Loucy (cell line): ENCODE measurements around the gene KRTAP4-5.
"Not testable (repeated sequence)": the region's sequence is repeated elsewhere in the genome, so short reads cannot be mapped to it uniquely, and the experiment has no call there.

Source experiments
- H2AFZ ChIP-seq: fragments of 200-600 bp; sonication (generic); 2 replicates; pipeline ENCODE4 v1.6.0; 2016; ENCODE audit warnings: antibody characterized with exemption, mild to moderate bottlenecking, low read length, moderate library complexity
- H3F3A ChIP-seq: fragments of 200-600 bp; 2 replicates; pipeline ENCODE4 v1.6.0; 2016; ENCODE audit warnings: antibody characterized with exemption, low read depth, mild to moderate bottlenecking
- H3K27me3 ChIP-seq: fragments of 200-600 bp; sonication (generic); 2 replicates; pipeline ENCODE4 v1.6.1; 2014; ENCODE audit warnings: low read length, mild to moderate bottlenecking; ENCODE audit not compliant: insufficient read depth, poor library complexity, severe bottlenecking
- H3K36me3 ChIP-seq: fragments of 200-600 bp; sonication (generic); 2 replicates; pipeline ENCODE4 v1.6.1; 2016; ENCODE audit warnings: low read length; ENCODE audit not compliant: insufficient read depth
- H3K4me1 ChIP-seq: fragments of 200-600 bp; sonication (generic); 2 replicates; pipeline ENCODE4 v1.5.1; 2014; ENCODE audit warnings: low read length, mild to moderate bottlenecking; ENCODE audit not compliant: insufficient read depth, poor library complexity, severe bottlenecking
- H3K4me2 ChIP-seq: fragments of 200-600 bp; sonication (generic); 2 replicates; pipeline ENCODE4 v1.6.0; 2014; ENCODE audit warnings: antibody characterized with exemption, low read length, low read depth, mild to moderate bottlenecking; ENCODE audit not compliant: poor library complexity, severe bottlenecking
- H3K4me3 ChIP-seq: fragments of 200-600 bp; sonication (generic); 2 replicates; pipeline ENCODE4 v1.5.1; 2014; ENCODE audit warnings: low read length, mild to moderate bottlenecking, mixed read lengths; ENCODE audit not compliant: poor library complexity, severe bottlenecking
- H3K79me2 ChIP-seq: fragments of 200-600 bp; sonication (generic); 2 replicates; pipeline ENCODE4 v1.6.1; 2014; ENCODE audit warnings: low read length; ENCODE audit not compliant: insufficient read depth
- H3K9ac ChIP-seq: fragments of 200-600 bp; sonication (generic); 2 replicates; pipeline ENCODE4 v1.6.0; 2014; ENCODE audit warnings: mild to moderate bottlenecking, low read depth, low read length, moderate library complexity; ENCODE audit not compliant: poor library complexity, severe bottlenecking
- H3K9me2 ChIP-seq: fragments of 200-600 bp; sonication (generic); replicated peaks from 2 replicates; pipeline ENCODE4 v1.6.1; 2016; ENCODE audit warnings: low read depth, low read length, mixed read lengths
- H3K9me3 ChIP-seq: fragments of 200-600 bp; sonication (generic); 2 replicates; pipeline ENCODE4 v1.6.1; 2014; ENCODE audit warnings: mild to moderate bottlenecking, antibody characterized with exemption, low read length, low read depth; ENCODE audit not compliant: insufficient read depth
- H4K20me1 ChIP-seq: fragments of 200-600 bp; sonication (generic); 2 replicates; pipeline ENCODE4 v1.6.0; 2014; ENCODE audit warnings: antibody characterized with exemption, low read length, mild to moderate bottlenecking; ENCODE audit not compliant: insufficient read depth, poor library complexity, severe bottlenecking
- CTCF ChIP-seq: fragments of 200-600 bp; sonication (generic); conservative IDR thresholded peaks from 2 replicates; pipeline ENCODE4 v1.5.1; 2014; ENCODE audit warnings: mild to moderate bottlenecking, antibody characterized with exemption, low read length
- EZH2phosphoT487 ChIP-seq: fragments of 200-600 bp; IDR thresholded peaks from 2 replicates; pipeline ENCODE4 v1.6.1; 2018; ENCODE audit warnings: antibody characterized with exemption, mild to moderate bottlenecking, moderate library complexity, borderline replicate concordance

The KRTAP4-5 gene

DNA sequence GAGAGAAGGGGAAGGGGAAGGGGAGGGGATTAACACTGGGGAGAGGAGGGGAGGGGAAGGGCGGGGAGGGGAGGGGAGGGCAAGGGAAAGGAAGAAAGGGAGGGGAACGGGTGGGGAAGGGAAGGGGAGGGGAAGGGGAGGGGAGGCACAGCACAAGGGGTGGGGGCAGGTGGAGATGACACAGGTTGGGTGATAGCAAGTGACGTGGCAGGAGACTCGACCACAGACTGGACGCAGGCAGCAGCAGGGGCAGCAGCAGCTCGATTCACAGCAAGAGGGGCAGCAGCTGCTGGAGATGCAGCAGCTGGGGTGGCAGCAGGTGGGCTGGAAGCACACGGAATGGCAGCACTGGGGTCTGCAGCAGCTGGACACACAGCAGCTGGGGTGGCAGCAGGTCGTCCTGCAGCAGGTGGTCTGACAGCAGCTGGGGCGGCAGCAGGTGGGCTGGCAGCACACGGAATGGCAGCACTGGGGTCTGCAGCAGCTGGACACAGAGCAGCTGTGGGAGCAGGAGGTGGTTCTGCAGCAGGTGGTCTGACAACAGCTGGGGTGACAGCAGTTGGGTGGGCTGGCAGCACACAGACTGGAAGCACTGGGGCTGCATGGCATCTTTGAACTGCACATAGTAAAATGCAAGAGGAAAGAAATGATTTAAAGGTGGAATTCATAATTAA is 47.9 kb downstream of the KRTAP4-5 start, which contains the start of gene KRTAP4-16:
KRTAP4-16 (minus strand) TSS at position 624 of the 674 bp plus-strand sequence; CDS start at position 624, 0 bp downstream.
- no peaks in the 10 kb centered on the region for H3K27me3 ChIP-seq
- no peaks in the 10 kb centered on the region for H3K36me3 ChIP-seq

DNA sequence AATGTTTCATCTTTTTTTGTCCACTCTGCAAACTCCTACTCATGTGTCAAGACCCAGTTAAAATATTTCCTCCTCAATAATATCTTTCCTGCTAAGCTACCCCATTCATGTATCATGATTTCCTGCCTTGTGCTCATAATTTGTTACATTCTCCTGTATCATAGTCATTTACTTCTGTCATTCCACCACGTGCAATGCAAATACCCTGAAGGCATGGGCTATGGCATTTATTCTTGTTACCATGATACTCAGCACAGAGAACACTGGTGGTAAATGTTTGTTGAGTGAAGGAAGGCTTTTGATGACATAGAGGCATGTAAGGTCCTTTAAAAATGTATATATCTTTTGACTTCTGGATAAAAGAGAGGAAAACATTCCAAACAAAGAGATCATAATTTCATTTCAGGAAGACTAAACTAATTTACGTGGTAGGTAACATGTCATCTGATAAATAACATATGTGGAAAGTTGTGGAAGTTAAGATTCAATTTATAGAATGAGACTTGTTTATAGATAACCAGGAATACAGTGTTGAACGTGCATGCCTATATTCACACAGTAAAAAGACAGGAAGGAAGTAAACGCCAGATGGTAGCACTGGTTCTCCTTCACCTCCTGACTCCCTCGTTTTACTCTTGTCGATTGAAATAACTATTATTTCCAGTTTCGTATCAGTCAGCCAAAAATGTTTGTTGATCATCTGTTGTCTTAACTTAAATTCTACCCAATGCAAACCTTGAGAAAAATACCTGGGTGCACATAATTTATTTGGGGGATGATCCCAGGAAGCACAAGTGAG is 49.7 kb downstream of the KRTAP4-5 start:
- peak overlapping the region; percentile 12 for H3K9ac ChIP-seq
- not testable (repeated sequence) for H2AFZ ChIP-seq

More for the DNA sequence above, 47.9 kb downstream of the KRTAP4-5 start, which contains the start of gene KRTAP4-16:
- Histone ChIP-seq H4K20me1 (no peaks in the 10 kb centered on the region), H3K4me1 (peaks cover 24% of the 10 kb centered on the region), H3K9me3 (no peaks in the 10 kb centered on the region), H3K9ac (no peak within 1 kb of the TSS), H3K4me2 (no peak within 1 kb of the TSS), H3F3A (no peaks in the 10 kb centered on the region), H2AFZ (no peak within 1 kb of the TSS), H3K4me3 (no peak within 1 kb of the TSS), H3K9me2 (no peaks in the 10 kb centered on the region), H3K79me2 (no peaks in the 10 kb centered on the region)
- no peak for TF ChIP-seq EZH2phosphoT487
- TF ChIP-seq CTCF, result no peak

More for the DNA sequence above, 49.7 kb downstream of the KRTAP4-5 start:
- H3K4me2 ChIP-seq, result peak overlapping the region; percentile 78
- H3K4me3 ChIP-seq, result peak overlapping the region; percentile 61
- H3K27me3 ChIP-seq, H3K9me3 ChIP-seq, H3K36me3 ChIP-seq, H3K9me2 ChIP-seq, H3F3A ChIP-seq, H4K20me1 ChIP-seq, H3K79me2 ChIP-seq: not testable (repeated sequence)
- peaks cover 24% of the 10 kb centered on the region for H3K4me1 ChIP-seq
